Measurements from ENCODE around the gene OSBPL6. TPM values are rescaled to one million over a fixed set of nuclear protein-coding genes. Genes with fewer than 3 reads are reported as not detected.

Gene OSBPL6
- total and polyA plus RNA-seq, 4 experiments from 2014 or later, result 0.14 to 0.49 (median 0.34) TPM

DNA sequence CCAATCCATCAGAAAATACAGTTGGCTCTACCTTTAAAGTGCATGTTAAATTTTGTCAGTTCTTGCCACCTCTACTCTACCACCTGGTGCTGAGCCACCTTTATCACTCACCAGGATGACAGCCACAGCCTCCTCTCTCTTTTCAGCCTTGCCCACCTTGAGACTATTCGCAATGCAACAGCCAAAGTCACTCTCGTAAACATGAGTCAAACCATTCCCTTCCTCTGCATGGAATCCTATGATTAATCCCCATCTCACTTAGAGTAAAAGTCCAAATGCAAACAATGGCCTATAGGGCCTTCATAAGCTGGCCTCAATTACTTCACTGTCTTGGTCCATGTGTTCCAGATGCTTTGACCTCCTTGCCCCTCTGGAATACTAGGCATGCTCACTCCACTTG is 5.8 kb upstream of the OSBPL6 start:
- no peaks in the 10 kb centered on the region for H3K4me1 ChIP-seq (ENCODE audit: insufficient read depth, low read length)
- no peak for DNase-seq
- Mint-ChIP-seq H3K27ac (no peak overlapping the region), H3K27me3 (peaks cover 14 to 35% of the 10 kb centered on the region in 2 donors), H3K9me3 (peaks cover 0 to 2% (median 0%) of the 10 kb centered on the region in 8 donors), H3K36me3 (no peaks in the 10 kb centered on the region), H3K4me3 (no peak overlapping the region), H3K4me1 (peaks cover 7 to 17% (median 10%) of the 10 kb centered on the region in 4 donors)
- ChIA-PET CTCF (ENCODE audit: partially characterized antibody) (no interaction called here), POLR2A (ENCODE audit: partially characterized antibody) (no interaction called here)
- H3K36me3 ChIP-seq (ENCODE audit: insufficient read depth, low read length), result no peaks in the 10 kb centered on the region
- no peaks in the 10 kb centered on the region for H3K27me3 ChIP-seq (ENCODE audit: insufficient read depth, low read length)
- no peak overlapping the region for H3K4me3 ChIP-seq (ENCODE audit: low read length in 2 of 2)
- intact Hi-C loops (cut with micrococcal nuclease), result no loop called here
- no peaks in the 10 kb centered on the region for H3K9me3 ChIP-seq (ENCODE audit: control insufficient read depth in 1 of 2, low read length in 2 of 2)
- H3K27ac ChIP-seq (ENCODE audit: low read depth, low read length), result no peak overlapping the region

DNA sequence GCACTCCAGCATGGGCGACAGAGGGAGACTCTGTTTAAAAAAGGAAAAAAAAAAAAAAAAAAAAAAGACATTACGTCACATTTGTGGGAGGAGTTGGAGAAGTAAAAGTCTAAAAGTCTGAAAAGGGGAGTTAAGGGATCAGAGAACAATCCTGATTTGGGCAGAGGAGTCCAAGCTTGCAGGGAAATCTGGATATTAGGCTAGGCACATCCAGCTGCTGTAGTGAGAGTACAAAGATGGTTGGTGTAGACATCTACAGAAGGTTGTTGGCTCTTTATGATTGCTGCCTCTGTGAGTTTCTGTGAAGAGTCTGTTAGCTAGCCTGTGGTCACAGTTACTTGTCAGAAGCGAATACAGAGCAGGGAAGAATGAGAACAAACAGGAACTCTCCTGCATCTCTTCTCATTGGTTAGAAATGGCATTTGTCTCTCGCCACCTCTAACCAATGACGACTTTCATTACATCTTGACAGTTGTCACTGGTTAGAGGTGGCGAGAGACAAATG is 3.3 kb upstream of the OSBPL6 start:
- Histone ChIP-seq H3K9me3 (ENCODE audit: control insufficient read depth in 1 of 2, low read length in 2 of 2) (no peaks in the 10 kb centered on the region), H3K4me3 (ENCODE audit: low read length in 2 of 2) (no peak overlapping the region), H3K27me3 (ENCODE audit: insufficient read depth, low read length) (peaks cover 3% of the 10 kb centered on the region), H3K36me3 (ENCODE audit: insufficient read depth, low read length) (no peaks in the 10 kb centered on the region), H3K27ac (ENCODE audit: low read depth, low read length) (no peak overlapping the region), H3K4me1 (ENCODE audit: insufficient read depth, low read length) (peaks cover 12% of the 10 kb centered on the region)
- Mint-ChIP-seq H3K27me3 (peaks cover 17 to 41% of the 10 kb centered on the region in 2 donors), H3K36me3 (no peaks in the 10 kb centered on the region), H3K27ac (peak overlapping the region in 6 of 7 donors; percentile 50 to 91 (median 80)), H3K9me3 (peaks cover 0 to 2% (median 0%) of the 10 kb centered on the region in 8 donors), H3K4me3 (peak overlapping the region in 6 of 8 donors; percentile 9 to 73 (median 62)), H3K4me1 (peaks cover 9 to 25% (median 15%) of the 10 kb centered on the region in 4 donors)
- ChIA-PET POLR2A (ENCODE audit: partially characterized antibody) (no interaction called here), CTCF (ENCODE audit: partially characterized antibody) (interaction anchor here (0.7 to 1.2 kb wide), 3 partner anchors 58 to 77 kb away, joined by 3 to 4 read pairs (median 4); no protein-coding TSS in a partner anchor)
- peak in 4 of 5 donors; percentile 21 to 46 (median 42) for DNase-seq
- intact Hi-C loops (cut with micrococcal nuclease), result no loop called here

- Histone ChIP-seq H3K9me3 (ENCODE audit: control insufficient read depth in 1 of 2, low read length in 2 of 2) (no peaks in the 10 kb centered on the region), H3K27me3 (ENCODE audit: insufficient read depth, low read length) (peaks cover 3% of the 10 kb centered on the region), H3K27ac (ENCODE audit: low read depth, low read length) (no peak overlapping the region), H3K36me3 (ENCODE audit: insufficient read depth, low read length) (no peaks in the 10 kb centered on the region), H3K4me1 (ENCODE audit: insufficient read depth, low read length) (peaks cover 12% of the 10 kb centered on the region), H3K4me3 (ENCODE audit: low read length in 2 of 2) (no peak overlapping the region)
- Mint-ChIP-seq H3K4me1 (peaks cover 9 to 25% (median 15%) of the 10 kb centered on the region in 4 donors), H3K9me3 (no peaks in the 10 kb centered on the region), H3K4me3 (peak overlapping the region in 3 of 8 donors; percentile 5 to 21 (median 7)), H3K27ac (peak overlapping the region in 1 of 7 donors; percentile 23), H3K36me3 (no peaks in the 10 kb centered on the region), H3K27me3 (peaks cover 19 to 42% of the 10 kb centered on the region in 2 donors)
- CTCF ChIA-PET (ENCODE audit: partially characterized antibody), result interaction anchor here (0.7 to 1.2 kb wide), 3 partner anchors 59 to 78 kb away, joined by 3 to 4 read pairs (median 4); no protein-coding TSS in a partner anchor
- intact Hi-C loops (cut with micrococcal nuclease), result no loop called here
- no peak for DNase-seq
- POLR2A ChIA-PET (ENCODE audit: partially characterized antibody), result no interaction called here
Measured at GRCh38 chr2:178191511-178191910, 2.8 kb upstream of the OSBPL6 start.

- H3K4me3 ChIP-seq (ENCODE audit: low read length in 2 of 2), result peak overlapping the region in 1 of 2 donors; percentile 47
- no peak overlapping the region for H3K27ac ChIP-seq (ENCODE audit: low read depth, low read length)
- no peaks in the 10 kb centered on the region for H3K36me3 Mint-ChIP-seq
- ChIA-PET CTCF (ENCODE audit: partially characterized antibody) (interaction anchor here (1.8 kb wide), 1 partner anchor 82 kb away, joined by 5 read pairs; the partner anchor contains the start of gene RBM45), POLR2A (ENCODE audit: partially characterized antibody) (no interaction called here)
- H3K9me3 Mint-ChIP-seq, result no peaks in the 10 kb centered on the region
- peaks cover 9 to 25% (median 15%) of the 10 kb centered on the region in 4 donors for H3K4me1 Mint-ChIP-seq
- intact Hi-C loops (cut with micrococcal nuclease), result no loop called here
- peak overlapping the region in 2 of 7 donors; percentile 36 to 57 for H3K27ac Mint-ChIP-seq
- peak overlapping the region; percentile 71 to 83 (median 76) for H3K4me3 Mint-ChIP-seq
- peaks cover 3% of the 10 kb centered on the region for H3K27me3 ChIP-seq (ENCODE audit: insufficient read depth, low read length)
- peaks cover 28 to 47% of the 10 kb centered on the region in 2 donors for H3K27me3 Mint-ChIP-seq
- peaks cover 12% of the 10 kb centered on the region for H3K4me1 ChIP-seq (ENCODE audit: insufficient read depth, low read length)
- no peak for DNase-seq
- H3K36me3 ChIP-seq (ENCODE audit: insufficient read depth, low read length), result no peaks in the 10 kb centered on the region
- H3K9me3 ChIP-seq (ENCODE audit: control insufficient read depth in 1 of 2, low read length in 2 of 2), result no peaks in the 10 kb centered on the region
Measured at GRCh38 chr2:178193496-178193822, 853 bp upstream of the OSBPL6 start.

DNA sequence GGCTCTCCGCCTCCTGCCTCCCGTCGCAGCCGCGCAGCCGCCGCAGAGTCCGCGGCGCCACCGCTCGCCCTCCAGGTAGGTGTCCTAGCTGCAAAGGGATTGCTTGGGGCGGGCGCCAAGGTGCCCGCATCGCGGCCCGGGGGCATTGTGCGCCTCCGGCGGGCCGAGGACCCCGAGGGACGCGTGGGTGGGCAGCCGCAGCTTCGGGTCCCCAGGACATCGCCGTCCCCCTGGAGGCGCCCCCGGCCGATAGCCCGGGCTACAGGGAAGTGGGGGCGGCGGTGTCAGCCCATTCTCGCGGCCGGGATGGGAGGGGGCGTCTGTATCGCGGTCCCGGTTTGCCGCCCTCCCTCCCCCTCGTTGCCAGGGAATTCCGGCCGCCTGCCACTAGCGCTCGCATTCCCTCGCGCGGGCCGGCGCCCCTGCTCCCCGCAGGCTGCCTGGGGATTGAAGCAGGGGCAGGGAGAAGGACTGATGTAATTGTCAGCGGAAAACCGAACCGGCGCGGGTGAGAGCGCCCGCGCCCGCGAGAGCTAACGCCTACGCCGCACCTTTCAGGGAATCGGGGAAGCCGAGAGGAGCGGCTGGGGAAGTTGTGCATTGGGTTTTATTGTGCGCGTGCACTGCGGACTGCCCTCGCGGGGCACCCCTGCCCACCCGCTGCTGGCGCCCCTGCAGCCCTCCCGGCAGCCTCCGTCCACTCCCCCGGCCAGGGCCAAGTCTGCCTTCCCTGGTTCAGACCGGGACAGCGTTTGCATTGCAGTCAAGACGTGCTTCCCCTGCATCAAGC is 483 bp downstream of the OSBPL6 start:
- H3K4me3 Mint-ChIP-seq, result peak overlapping the region; percentile 66 to 89 (median 82)
- Histone ChIP-seq H3K4me1 (ENCODE audit: insufficient read depth, low read length) (peaks cover 12% of the 10 kb centered on the region), H3K4me3 (ENCODE audit: low read length in 2 of 2) (peak overlapping the region; percentile 42 to 47), H3K36me3 (ENCODE audit: insufficient read depth, low read length) (no peaks in the 10 kb centered on the region), H3K27ac (ENCODE audit: low read depth, low read length) (no peak overlapping the region), H3K27me3 (ENCODE audit: insufficient read depth, low read length) (peaks cover 3% of the 10 kb centered on the region), H3K9me3 (ENCODE audit: control insufficient read depth in 1 of 2, low read length in 2 of 2) (no peaks in the 10 kb centered on the region)
- ChIA-PET POLR2A (ENCODE audit: partially characterized antibody) (no interaction called here), CTCF (ENCODE audit: partially characterized antibody) (interaction anchor here (1.2 kb wide), 1 partner anchor 83 kb away, joined by 5 read pairs; the partner anchor contains the start of gene RBM45)
- no peaks in the 10 kb centered on the region for H3K36me3 Mint-ChIP-seq
- H3K27ac Mint-ChIP-seq, result no peak overlapping the region
- no peaks in the 10 kb centered on the region for H3K9me3 Mint-ChIP-seq
- H3K27me3 Mint-ChIP-seq, result peaks cover 30 to 46% of the 10 kb centered on the region in 2 donors
- peaks cover 9 to 25% (median 15%) of the 10 kb centered on the region in 4 donors for H3K4me1 Mint-ChIP-seq
- intact Hi-C loops (cut with micrococcal nuclease), result no loop called here
- no peak for DNase-seq

DNA sequence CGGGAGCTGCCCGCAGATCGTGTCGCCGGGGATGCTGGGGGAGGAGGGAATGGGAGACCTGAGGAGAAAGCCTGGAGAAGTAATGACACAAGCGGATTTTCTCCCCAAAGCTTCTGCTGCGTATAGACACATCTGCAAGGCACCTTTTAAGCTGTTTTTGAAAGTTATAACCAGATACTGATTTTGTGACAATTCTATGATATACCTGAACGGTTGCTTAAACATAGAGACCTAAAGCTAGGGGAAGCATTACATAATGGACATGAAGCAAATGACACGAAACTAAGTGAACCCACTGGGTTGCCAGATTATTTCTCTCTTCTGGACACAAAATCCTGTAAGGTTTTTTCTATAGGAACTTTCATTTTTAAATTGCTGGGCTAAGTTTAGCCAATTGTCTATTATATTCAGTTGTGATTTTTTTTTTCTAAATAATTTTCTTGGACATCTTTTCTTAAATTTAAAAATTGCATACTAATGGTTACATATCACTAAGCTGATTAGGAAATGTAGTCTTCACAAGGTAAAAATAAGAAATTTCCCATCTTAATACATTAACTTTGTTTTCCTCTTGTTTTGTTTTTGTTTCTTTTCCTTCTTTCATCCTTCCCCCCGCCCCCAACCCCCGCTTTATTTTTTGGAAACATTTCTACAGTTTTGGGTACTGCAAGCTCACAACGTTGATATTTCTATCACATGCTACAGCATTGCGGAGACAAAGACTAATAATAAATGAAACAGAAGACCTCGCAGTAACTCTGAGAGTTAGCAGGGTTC is 1.3 kb downstream of the OSBPL6 start:
- H3K27me3 Mint-ChIP-seq, result peaks cover 32 to 48% of the 10 kb centered on the region in 2 donors
- H3K9me3 Mint-ChIP-seq, result no peaks in the 10 kb centered on the region
- ChIA-PET POLR2A (ENCODE audit: partially characterized antibody) (no interaction called here), CTCF (ENCODE audit: partially characterized antibody) (interaction anchor here (1.2 kb wide), 1 partner anchor 83 kb away, joined by 5 read pairs; the partner anchor contains the start of gene RBM45)
- peaks cover 12% of the 10 kb centered on the region for H3K4me1 ChIP-seq (ENCODE audit: insufficient read depth, low read length)
- H3K4me1 Mint-ChIP-seq, result peaks cover 9 to 25% (median 13%) of the 10 kb centered on the region in 4 donors
- no peaks in the 10 kb centered on the region for H3K36me3 ChIP-seq (ENCODE audit: insufficient read depth, low read length)
- DNase-seq, result no peak
- peak overlapping the region; percentile 42 to 47 for H3K4me3 ChIP-seq (ENCODE audit: low read length in 2 of 2)
- no peaks in the 10 kb centered on the region for H3K9me3 ChIP-seq (ENCODE audit: control insufficient read depth in 1 of 2, low read length in 2 of 2)
- peak overlapping the region; percentile 66 to 89 (median 82) for H3K4me3 Mint-ChIP-seq
- intact Hi-C loops (cut with micrococcal nuclease), result no loop called here
- no peaks in the 10 kb centered on the region for H3K36me3 Mint-ChIP-seq
- H3K27ac Mint-ChIP-seq, result peak overlapping the region in 1 of 7 donors; percentile 29
- H3K27ac ChIP-seq (ENCODE audit: low read depth, low read length), result no peak overlapping the region
- peaks cover 3% of the 10 kb centered on the region for H3K27me3 ChIP-seq (ENCODE audit: insufficient read depth, low read length)

DNA sequence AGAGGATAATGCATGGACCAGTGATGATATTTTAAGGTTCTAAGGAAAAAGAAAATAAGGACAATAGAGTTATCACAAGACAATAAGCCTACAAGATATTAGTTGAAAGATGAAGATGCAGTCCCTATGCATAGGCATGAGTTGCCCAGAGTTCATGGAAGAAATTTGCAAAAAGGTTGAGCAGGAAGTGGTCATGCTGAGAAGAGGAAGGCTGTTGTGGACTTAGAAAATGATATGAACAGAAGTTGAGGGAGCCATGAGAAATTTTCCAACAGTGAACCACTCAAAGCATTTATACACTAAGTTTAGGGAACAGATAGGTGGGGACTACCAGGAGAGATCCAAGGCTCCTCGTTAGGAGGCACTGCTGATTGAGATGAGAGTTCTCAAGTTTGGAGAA is 3.5 kb downstream of the OSBPL6 start:
- H3K9me3 Mint-ChIP-seq, result no peaks in the 10 kb centered on the region
- intact Hi-C loops (cut with micrococcal nuclease), result no loop called here
- no peak overlapping the region for H3K4me3 Mint-ChIP-seq
- H3K27ac Mint-ChIP-seq, result no peak overlapping the region
- Histone ChIP-seq H3K27me3 (ENCODE audit: insufficient read depth, low read length) (peaks cover 3% of the 10 kb centered on the region), H3K4me3 (ENCODE audit: low read length in 2 of 2) (no peak overlapping the region), H3K9me3 (ENCODE audit: control insufficient read depth in 1 of 2, low read length in 2 of 2) (no peaks in the 10 kb centered on the region), H3K36me3 (ENCODE audit: insufficient read depth, low read length) (no peaks in the 10 kb centered on the region), H3K27ac (ENCODE audit: low read depth, low read length) (no peak overlapping the region), H3K4me1 (ENCODE audit: insufficient read depth, low read length) (peaks cover 12% of the 10 kb centered on the region)
- ChIA-PET POLR2A (ENCODE audit: partially characterized antibody) (no interaction called here), CTCF (ENCODE audit: partially characterized antibody) (no interaction called here)
- peaks cover 4 to 11% (median 9%) of the 10 kb centered on the region in 4 donors for H3K4me1 Mint-ChIP-seq
- DNase-seq, result no peak
- no peaks in the 10 kb centered on the region for H3K36me3 Mint-ChIP-seq
- H3K27me3 Mint-ChIP-seq, result peaks cover 30 to 43% of the 10 kb centered on the region in 2 donors
